Stimulated activated CD8-positive, alpha-beta memory T cell treated with anti-CD3 and anti-CD28 coated beads, Interleukin-4, amount 100 ng/mL, for 24 hours (primary cell): ENCODE results near the gene FAM181A.

Experiments
- DNase-seq: peaks from one replicate; pipeline ENCODE4 v3.0.0-alpha.2; 2020; ENCODE audit warnings: low read depth

The FAM181A gene

GRCh38 chr14:93978735-93979134 lies 51.6 kb downstream of the FAM181A start:
- no peak for DNase-seq
